Pancreas (tissue), 10 donors: Measurements from ENCODE around the gene C2orf76. TPM values are rescaled to one million over a fixed set of nuclear protein-coding genes. Genes with fewer than 3 reads are reported as not detected.

Source experiments
- ATAC-seq, 4 donors: fragments of 200-7000 bp; cut with Tn5 transposase; one replicate each; pipeline versions ENCODE4 v1.8.0 to v1.9.1; 2020; ENCODE audit warnings: mild to moderate bottlenecking in 4 of 4, moderate library complexity in 4 of 4
- DNase-seq, 6 donors: peaks; one replicate each; pipeline ENCODE4 v3.0.0-alpha.2; 2020
- FAIRE-seq: peaks from 2 replicates; lab custom pipeline; 2012; peaks lifted over from hg19 to GRCh38; lab: Jason Lieb, UNC
- H3K27ac ChIP-seq, 4 donors: fragments of 200-600 bp; sonication (generic); 1 replicate in 3 of 4; 2 replicates in 1 of 4; pipeline versions ENCODE4 v1.5.0 to v1.8.0; 2020
- H3K27me3 ChIP-seq, 4 donors: fragments of 200-600 bp; one replicate each; pipeline ENCODE4 v1.8.0; 2021
- H3K36me3 ChIP-seq, 3 donors: fragments of 200-600 bp; sonication (generic) in 1 of 3; one replicate each; pipeline versions ENCODE4 v1.5.0 to v1.8.0; 2020 to 2021
- H3K4me1 ChIP-seq, 3 donors: fragments of 200-600 bp; one replicate each; pipeline ENCODE4 v1.8.0; 2021
- H3K4me3 ChIP-seq, 4 donors: fragments of 200-600 bp; sonication (generic) in 2 of 4; one replicate each; pipeline versions ENCODE4 v1.5.0 to v1.8.0; 2020 to 2021
- H3K9me3 ChIP-seq, 4 donors: fragments of 200-600 bp; one replicate each; pipeline ENCODE4 v1.8.0; 2021
- CTCF ChIP-seq, 4 donors: fragments of 200-600 bp; sonication (generic) in 3 of 4; IDR thresholded peaks; one replicate each; pipeline versions ENCODE4 v1.5.0 to v1.8.0; 2021; ENCODE audit warnings: antibody characterized with exemption in 4 of 4
- WGBS, 2 donors: extraction: QIAGEN DNeasy Blood & Tissue Kit; methylation state at CpG; one replicate each; pipeline ENCODE4 v1.1.7; 2013; 5-methylcytosine and 5-hydroxymethylcytosine counted together
- intact Hi-C, 3 donors: fragments of 100-400 bp; cut with DNase I; formaldehyde crosslinking; loops; one replicate each; pipeline versions ENCODE4 v1.11.1 to v1.14.2; 2022
- polyA plus RNA-seq, 2 donors: library from polyadenylated mRNA; stranded (reverse); fragments of 200-250 nt; gene quantifications; one replicate each; pipeline ENCODE4 v1.2.3, GENCODE V29; 2013
- total RNA-seq, 6 donors: library from RNA; stranded (reverse); fragmentation: NEBNext Ultra II Directional in 4 of 6; extraction: Animal tissue kit (Norgen Biotek cat#: 25700) in 4 of 6; gene quantifications; one replicate each; pipeline versions ENCODE4 v1.2.1 to v1.2.4, GENCODE V29; 2021 to 2023
- donor health status: healthy with polysubstance abuse.
- donor health status: DM: no; HTN: no; CAD: no; lungs with moderate emphysema.
- donor health status: DM: no; HTN: no; CAD: no.
- donor health status: control.
- donor health status: control.
- donor health status: Bipolar disorder and iron deficiency.
- donor health status: DM: yes; HTN: yes; CAD: no.
- donor health status: DM: no; HTN: no; CAD: no.
- donor health status: DM: no; HTN: no; CAD: no.
- donor health status: DM: yes; HTN: yes; CAD: no.

Gene C2orf76
- total and polyA plus RNA-seq, 8 donors = 3.8 to 12.0 (median 5.6) TPM

- no peaks in the 10 kb centered on the region for H3K27me3 ChIP-seq
- H3K27ac ChIP-seq = no peak overlapping the region
- 90 to 92% methylated on average over 8 of the region's 8 CpGs for WGBS, 2 donors
- DNase-seq (no peak), ATAC-seq (no peak), FAIRE-seq (no peak)
- intact Hi-C loops = loop anchor here in 1 of 3 donors (10.0 kb wide), 1 partner anchor 241 kb away; no protein-coding TSS in a partner anchor
- TF ChIP-seq CTCF (IDR thresholded peaks at IDR 0.05) = no peak
- no peaks in the 10 kb centered on the region for H3K36me3 ChIP-seq
- H3K9me3 ChIP-seq = no peaks in the 10 kb centered on the region
- no peak overlapping the region for H3K4me3 ChIP-seq
- H3K4me1 ChIP-seq = no peaks in the 10 kb centered on the region
These were observed 100.5 kb downstream of the C2orf76 start for GRCh38 chr2:119266091-119266589.

- no peaks in the 10 kb centered on the region for H3K4me1 ChIP-seq
- DNase-seq = no peak
- intact Hi-C loops = loop anchor here in 1 of 3 donors (10.0 kb wide), 1 partner anchor 241 kb away; no protein-coding TSS in a partner anchor
- H3K27ac ChIP-seq = no peak overlapping the region
- 88 to 93% methylated on average over 6 of the region's 6 CpGs for whole genome bisulfite sequencing, 2 donors
- no peak overlapping the region for H3K4me3 ChIP-seq
- no peaks in the 10 kb centered on the region for H3K9me3 ChIP-seq
- no peak for FAIRE-seq
- no peak for TF ChIP-seq CTCF (IDR thresholded peaks at IDR 0.05)
- no peaks in the 10 kb centered on the region for H3K27me3 ChIP-seq
- no peak for ATAC-seq
- no peaks in the 10 kb centered on the region for H3K36me3 ChIP-seq
These were observed 101.0 kb downstream of the C2orf76 start for GRCh38 chr2:119265693-119266066.

GRCh38 chr2:119264781-119265692 lies 101.6 kb downstream of the C2orf76 start:
- TF ChIP-seq CTCF (IDR thresholded peaks at IDR 0.05) = peak; percentile 63 to 77 (median 69)
- intact Hi-C loops = loop anchor here in 1 of 3 donors (10.0 kb wide), 1 partner anchor 240 kb away; no protein-coding TSS in a partner anchor
- WGBS, 2 donors = 49 to 52% methylated on average over 13 of the region's 13 CpGs
- FAIRE-seq (no peak), DNase-seq (peak in 4 of 6 donors; percentile 35 to 67 (median 56)), ATAC-seq (peak; percentile 75 to 96 (median 94))
- H3K27ac ChIP-seq = no peak overlapping the region
- H3K4me1 ChIP-seq = no peaks in the 10 kb centered on the region
- no peaks in the 10 kb centered on the region for H3K9me3 ChIP-seq
- no peaks in the 10 kb centered on the region for H3K36me3 ChIP-seq
- H3K27me3 ChIP-seq = no peaks in the 10 kb centered on the region
- H3K4me3 ChIP-seq = no peak overlapping the region

GRCh38 chr2:119263656-119264055 lies 103.0 kb downstream of the C2orf76 start:
- FAIRE-seq (no peak), DNase-seq (no peak), ATAC-seq (peak in 2 of 4 donors; percentile 43 to 66)
- H3K4me3 ChIP-seq = no peak overlapping the region
- intact Hi-C loops = loop anchor here in 1 of 3 donors (10.0 kb wide), 1 partner anchor 239 kb away; no protein-coding TSS in a partner anchor
- no peaks in the 10 kb centered on the region for H3K27me3 ChIP-seq
- WGBS, 2 donors = 73 to 74% methylated on average over 5 of the region's 5 CpGs
- no peaks in the 10 kb centered on the region for H3K9me3 ChIP-seq
- H3K36me3 ChIP-seq = no peaks in the 10 kb centered on the region
- H3K27ac ChIP-seq = no peak overlapping the region
- no peak for TF ChIP-seq CTCF (IDR thresholded peaks at IDR 0.05)
- no peaks in the 10 kb centered on the region for H3K4me1 ChIP-seq
